ENCODE measurements around the gene PCDHGA7.
A peak's percentile ranks its signal among the peaks of the same experiment; 100 is the strongest.
"Not testable (repeated sequence)": the region's sequence is repeated elsewhere in the genome, so short reads cannot be mapped to it uniquely, and the experiment has no call there.

Gene PCDHGA7

GRCh38 chr5:141398608-141399007 lies 16.1 kb downstream of the PCDHGA7 start:
- no peak for DNase-seq

- DNase-seq: no peak
Measured at GRCh38 chr5:141399555-141400258, 17.2 kb downstream of the PCDHGA7 start.

GRCh38 chr5:141402553-141403243 lies 20.2 kb downstream of the PCDHGA7 start, which contains the start of gene PCDHGA9:
Gene PCDHGA9, plus strand, starts transcription at chr5:141402778. Its CDS starts 175 bp downstream, at chr5:141402953.
- DNase-seq: no peak

- no peak for DNase-seq
Measured at GRCh38 chr5:141403387-141403786, 20.8 kb downstream of the PCDHGA7 start.

GRCh38 chr5:141407790-141408505 lies 25.4 kb downstream of the PCDHGA7 start, which contains the start of gene PCDHGB6:
Gene PCDHGB6, plus strand, starts transcription at chr5:141408021. Its CDS starts 182 bp downstream, at chr5:141408203.
- DNase-seq: not testable (repeated sequence)

- no peak for DNase-seq
Measured at GRCh38 chr5:141409598-141410306, 27.2 kb downstream of the PCDHGA7 start.

- DNase-seq: no peak
Measured at GRCh38 chr5:141411575-141411974, 29.0 kb downstream of the PCDHGA7 start.

GRCh38 chr5:141412854-141413539 lies 30.5 kb downstream of the PCDHGA7 start, which contains the start of gene PCDHGA10:
Gene PCDHGA10, plus strand, starts transcription at chr5:141412987. Its CDS starts 189 bp downstream, at chr5:141413176.
- DNase-seq: no peak

- no peak for DNase-seq
Measured at GRCh38 chr5:141413540-141414069, 31.1 kb downstream of the PCDHGA7 start.

- DNase-seq: not testable (repeated sequence)
Measured at GRCh38 chr5:141414548-141415274, 32.2 kb downstream of the PCDHGA7 start.

GRCh38 chr5:141415275-141415618 lies 32.7 kb downstream of the PCDHGA7 start:
- not testable (repeated sequence) for DNase-seq

GRCh38 chr5:141417494-141418172 lies 35.1 kb downstream of the PCDHGA7 start, which contains the start of gene PCDHGB7:
Gene PCDHGB7, plus strand, starts transcription at chr5:141417677. Its CDS starts 183 bp downstream, at chr5:141417860.
- peak in 1 of 2 donors; percentile 31 for DNase-seq

- DNase-seq: no peak
Measured at GRCh38 chr5:141419074-141419880, 36.7 kb downstream of the PCDHGA7 start.

GRCh38 chr5:141420855-141421488 lies 38.4 kb downstream of the PCDHGA7 start, which contains the start of gene PCDHGA11:
Gene PCDHGA11, plus strand, starts transcription at chr5:141421051. Its CDS starts 177 bp downstream, at chr5:141421228.
- DNase-seq: no peak

GRCh38 chr5:141421489-141421855 lies 38.9 kb downstream of the PCDHGA7 start:
- no peak for DNase-seq

- no peak for DNase-seq
Measured at GRCh38 chr5:141422742-141423291, 40.3 kb downstream of the PCDHGA7 start.

GRCh38 chr5:141427783-141428426 lies 45.4 kb downstream of the PCDHGA7 start:
- no peak for DNase-seq

All from hippocampal formation (tissue), 2 donors.